GM21528 (cell line): Measurements from ENCODE around the gene SELENON.

Experiments
- ATAC-seq: cut with Tn5 transposase; IDR thresholded peaks from one replicate; pipeline ENCODE4 v1.9.1; 2021; ENCODE audit warnings: mild to moderate bottlenecking, moderate library complexity; ENCODE audit not compliant: unreplicated experiment, low FRiP score

SELENON gene

GRCh38 chr1:25799935-25800702 is at the start of gene SELENON:
TSS of gene SELENON (plus strand) at chr1:25800193. CDS start at chr1:25800231, 38 bp downstream.
- no peak for ATAC-seq

GRCh38 chr1:25750923-25751605 is 48.9 kb upstream of the SELENON start:
- ATAC-seq, result no peak

- no peak for ATAC-seq
These were observed 45.4 kb upstream of the SELENON start for GRCh38 chr1:25754470-25755181.

- ATAC-seq, result no peak
These were observed 44.4 kb upstream of the SELENON start for GRCh38 chr1:25755475-25756125.

- no peak for ATAC-seq
These were observed 43.8 kb upstream of the SELENON start for GRCh38 chr1:25756215-25756614.

GRCh38 chr1:25757151-25757845 is 42.7 kb upstream of the SELENON start:
- ATAC-seq, result no peak

- ATAC-seq, result no peak
These were observed 42.2 kb upstream of the SELENON start for GRCh38 chr1:25757846-25758185.

GRCh38 chr1:25758466-25759070 is 41.4 kb upstream of the SELENON start:
- ATAC-seq, result no peak

GRCh38 chr1:25760122-25760719 is 39.8 kb upstream of the SELENON start:
- ATAC-seq, result no peak

GRCh38 chr1:25760871-25761270 is 39.1 kb upstream of the SELENON start:
- ATAC-seq, result no peak

- no peak for ATAC-seq
These were observed 36.5 kb upstream of the SELENON start for GRCh38 chr1:25763493-25763892.

- ATAC-seq, result no peak
These were observed 34.7 kb upstream of the SELENON start for GRCh38 chr1:25765136-25765922.

GRCh38 chr1:25765923-25766589 is 33.9 kb upstream of the SELENON start:
- ATAC-seq, result no peak

- ATAC-seq, result no peak
These were observed 33.1 kb upstream of the SELENON start for GRCh38 chr1:25766721-25767436.

GRCh38 chr1:25767437-25767770 is 32.6 kb upstream of the SELENON start:
- no peak for ATAC-seq

GRCh38 chr1:25768999-25769398 is 31.0 kb upstream of the SELENON start:
- ATAC-seq, result no peak

- no peak for ATAC-seq
These were observed 30.2 kb upstream of the SELENON start for GRCh38 chr1:25769625-25770383.
